ENCODE measurements around the gene RDM1.

The RDM1 gene

DNA sequence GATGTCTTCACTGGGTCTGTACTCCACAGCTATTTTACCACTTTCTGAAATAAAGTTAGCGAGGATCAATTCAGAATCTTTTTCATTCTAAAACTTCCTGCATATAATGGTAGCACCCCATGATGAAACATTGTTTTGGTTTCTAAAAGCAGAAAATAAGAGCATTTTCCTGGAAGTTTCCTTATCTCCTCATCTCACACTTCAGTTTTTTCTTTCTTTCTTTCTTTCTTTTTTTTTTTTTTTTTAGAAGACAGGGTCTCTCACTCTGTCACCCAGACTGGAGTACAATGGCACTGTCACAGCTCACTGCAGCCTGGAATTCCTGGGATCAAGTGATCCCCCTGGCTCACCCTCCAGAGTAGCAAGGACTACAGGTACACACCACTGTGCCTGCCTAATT lies 10.3 kb downstream of the RDM1 start:
- H3K27ac ChIP-seq (ENCODE audit: low read depth, low read length), result no peak overlapping the region
- H3K27me3 ChIP-seq (ENCODE audit: control insufficient read depth, insufficient read depth, low read length), result no peaks in the 10 kb centered on the region
- H3K4me1 ChIP-seq (ENCODE audit: control insufficient read depth, insufficient read depth, low read length), result no peaks in the 10 kb centered on the region
- H3K4me3 ChIP-seq (ENCODE audit: low read length), result no peak overlapping the region
- H3K36me3 ChIP-seq (ENCODE audit: control insufficient read depth, insufficient read depth, low read length), result no peaks in the 10 kb centered on the region
- no peak overlapping the region for H3K9ac ChIP-seq (ENCODE audit: low read length)

DNA sequence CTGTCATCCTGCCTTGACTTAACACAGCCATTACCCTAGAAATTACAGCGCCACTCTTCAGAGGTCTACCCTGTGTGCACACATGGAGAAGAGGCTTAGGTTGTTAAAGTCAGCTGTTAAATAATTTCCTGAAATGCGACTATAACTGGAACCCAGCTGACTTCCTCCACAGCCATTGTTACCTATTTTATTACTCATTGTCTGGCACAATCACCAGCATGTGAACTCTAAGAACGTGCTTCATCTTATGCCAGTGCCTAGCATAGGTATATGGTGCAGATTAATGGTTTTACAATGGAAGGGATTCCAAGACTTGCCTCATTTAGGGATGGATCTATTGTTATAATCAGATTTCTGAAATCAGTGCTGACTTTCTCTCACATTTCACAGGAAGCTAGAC lies 11.9 kb downstream of the RDM1 start:
- Histone ChIP-seq H3K4me1 (ENCODE audit: control insufficient read depth, insufficient read depth, low read length) (no peaks in the 10 kb centered on the region), H3K4me3 (ENCODE audit: low read length) (no peak overlapping the region), H3K27me3 (ENCODE audit: control insufficient read depth, insufficient read depth, low read length) (no peaks in the 10 kb centered on the region), H3K27ac (ENCODE audit: low read depth, low read length) (no peak overlapping the region), H3K9ac (ENCODE audit: low read length) (no peak overlapping the region), H3K36me3 (ENCODE audit: control insufficient read depth, insufficient read depth, low read length) (no peaks in the 10 kb centered on the region)

DNA sequence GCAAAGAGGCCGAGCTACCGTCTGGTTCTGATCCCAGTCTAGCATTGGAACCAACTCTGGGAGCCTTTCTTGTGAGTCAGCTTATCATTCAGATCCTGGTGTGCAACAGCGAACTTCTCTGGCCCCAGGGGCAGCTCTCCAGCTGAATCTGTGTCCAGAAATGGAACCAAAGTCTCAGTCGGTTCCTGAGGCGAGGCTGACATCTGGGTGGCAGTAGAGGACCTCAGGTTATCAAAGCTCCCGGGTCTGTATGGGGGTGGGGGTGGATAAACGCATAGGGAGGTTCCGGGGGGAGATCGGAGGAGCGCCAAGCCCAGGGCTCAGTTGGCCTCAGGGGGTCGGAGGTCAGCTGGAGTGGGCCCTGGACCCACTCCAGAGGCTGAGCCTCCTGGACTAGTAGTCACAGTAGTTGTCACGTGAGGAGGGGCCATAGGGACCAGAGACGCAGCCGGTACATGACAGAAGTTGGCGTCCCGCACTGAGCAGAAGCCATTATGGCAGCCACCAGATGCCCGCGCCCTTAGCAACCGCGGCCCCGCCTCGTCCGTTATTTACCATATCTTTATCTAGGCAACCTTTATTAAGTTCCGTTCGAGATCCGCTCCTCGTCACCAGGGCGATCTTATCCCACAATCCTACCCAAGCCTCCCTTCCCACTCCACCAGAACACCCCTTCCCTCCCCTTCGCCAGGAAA lies 12.9 kb downstream of the RDM1 start:
- no peak overlapping the region for H3K4me3 ChIP-seq (ENCODE audit: low read length)
- no peak overlapping the region for H3K9ac ChIP-seq (ENCODE audit: low read length)
- H3K36me3 ChIP-seq (ENCODE audit: control insufficient read depth, insufficient read depth, low read length), result no peaks in the 10 kb centered on the region
- no peaks in the 10 kb centered on the region for H3K27me3 ChIP-seq (ENCODE audit: control insufficient read depth, insufficient read depth, low read length)
- no peaks in the 10 kb centered on the region for H3K4me1 ChIP-seq (ENCODE audit: control insufficient read depth, insufficient read depth, low read length)
- no peak overlapping the region for H3K27ac ChIP-seq (ENCODE audit: low read depth, low read length)

DNA sequence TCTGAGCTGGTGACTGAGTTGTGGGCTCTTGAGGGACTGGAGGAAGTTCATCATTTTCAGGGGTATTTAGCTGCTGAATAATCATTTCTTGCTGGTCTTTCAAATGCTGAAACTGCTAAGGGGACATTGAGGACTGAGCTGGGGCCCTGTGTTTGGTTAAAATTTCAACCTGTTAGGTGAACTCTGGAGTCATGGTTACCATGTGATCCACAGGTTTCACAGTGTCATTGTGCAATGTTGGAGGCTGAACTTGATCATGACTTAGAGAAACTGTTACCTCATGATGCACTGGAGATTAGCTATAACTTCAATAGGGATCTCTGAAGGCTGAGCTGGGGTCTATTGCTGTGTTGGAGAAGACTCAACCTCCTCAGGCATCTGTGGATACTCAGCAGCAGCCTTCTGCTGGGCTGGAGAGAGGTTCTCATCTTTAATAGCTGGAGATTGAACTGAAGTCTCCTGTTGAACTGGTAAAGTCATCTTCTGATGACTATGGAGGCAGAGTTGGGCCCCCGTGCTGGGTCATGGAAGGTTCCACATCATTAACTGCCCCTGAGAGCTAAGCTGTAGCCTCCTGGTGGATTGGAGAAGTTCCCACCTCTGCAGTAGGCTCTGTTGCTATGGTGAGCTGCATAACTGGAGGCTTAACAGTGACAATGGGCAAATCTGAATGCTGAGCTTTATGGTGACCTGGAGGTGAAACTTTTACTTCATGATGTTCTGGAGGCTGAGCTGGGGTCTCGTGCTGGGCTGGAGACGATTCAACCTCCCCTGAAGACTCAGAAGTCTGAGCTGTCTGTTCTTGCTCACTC lies 15.2 kb downstream of the RDM1 start:
- Histone ChIP-seq H3K4me1 (ENCODE audit: control insufficient read depth, insufficient read depth, low read length) (no peaks in the 10 kb centered on the region), H3K27ac (ENCODE audit: low read depth, low read length) (no peak overlapping the region), H3K36me3 (ENCODE audit: control insufficient read depth, insufficient read depth, low read length) (no peaks in the 10 kb centered on the region), H3K9ac (ENCODE audit: low read length) (no peak overlapping the region), H3K27me3 (ENCODE audit: control insufficient read depth, insufficient read depth, low read length) (no peaks in the 10 kb centered on the region), H3K4me3 (ENCODE audit: low read length) (no peak overlapping the region)

DNA sequence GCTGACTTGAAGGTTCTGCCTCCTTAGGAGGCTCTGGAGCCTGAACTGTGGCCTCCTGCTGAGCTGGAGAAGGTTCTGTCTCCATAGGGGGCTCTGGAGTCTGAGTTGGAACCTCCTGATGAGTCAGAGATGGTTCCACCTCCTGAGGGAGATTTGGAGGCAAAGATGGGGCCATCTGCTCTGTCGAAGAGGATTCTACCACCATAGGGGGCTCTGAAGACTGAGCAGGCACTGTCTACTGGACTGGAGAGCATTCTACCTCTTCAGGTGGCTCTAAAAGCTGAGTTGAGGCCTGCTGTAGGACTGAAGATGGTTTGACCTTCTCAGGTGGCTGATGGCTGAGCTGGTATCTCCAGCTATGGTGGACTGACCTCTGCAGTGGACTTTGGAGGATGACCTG lies 16.2 kb downstream of the RDM1 start:
- Histone ChIP-seq H3K4me3 (ENCODE audit: low read length) (no peak overlapping the region), H3K36me3 (ENCODE audit: control insufficient read depth, insufficient read depth, low read length) (no peaks in the 10 kb centered on the region), H3K9ac (ENCODE audit: low read length) (no peak overlapping the region), H3K27me3 (ENCODE audit: control insufficient read depth, insufficient read depth, low read length) (no peaks in the 10 kb centered on the region), H3K4me1 (ENCODE audit: control insufficient read depth, insufficient read depth, low read length) (no peaks in the 10 kb centered on the region), H3K27ac (ENCODE audit: low read depth, low read length) (no peak overlapping the region)

DNA sequence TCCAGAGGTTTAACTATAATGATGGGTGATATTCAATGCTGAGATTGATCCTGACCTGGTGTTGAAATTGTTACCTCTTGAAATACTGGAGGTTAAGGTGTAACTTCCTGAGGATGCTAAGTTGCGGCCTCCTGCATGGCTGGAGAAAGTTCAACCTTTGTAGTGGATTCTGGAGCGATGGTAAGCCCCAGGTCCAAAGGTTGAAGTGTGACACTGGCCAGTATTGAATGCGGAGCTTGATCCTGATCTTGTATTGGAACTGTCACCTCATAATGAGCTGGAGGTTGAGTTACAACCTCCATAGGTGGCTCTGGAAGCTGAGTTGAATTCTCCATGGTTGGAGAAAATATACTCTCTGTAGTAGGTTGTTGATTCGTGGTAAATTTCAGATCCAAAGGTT lies 17.0 kb downstream of the RDM1 start:
- no peaks in the 10 kb centered on the region for H3K36me3 ChIP-seq (ENCODE audit: control insufficient read depth, insufficient read depth, low read length)
- no peak overlapping the region for H3K9ac ChIP-seq (ENCODE audit: low read length)
- H3K4me3 ChIP-seq (ENCODE audit: low read length), result no peak overlapping the region
- H3K27ac ChIP-seq (ENCODE audit: low read depth, low read length), result no peak overlapping the region
- no peaks in the 10 kb centered on the region for H3K4me1 ChIP-seq (ENCODE audit: control insufficient read depth, insufficient read depth, low read length)
- no peaks in the 10 kb centered on the region for H3K27me3 ChIP-seq (ENCODE audit: control insufficient read depth, insufficient read depth, low read length)

DNA sequence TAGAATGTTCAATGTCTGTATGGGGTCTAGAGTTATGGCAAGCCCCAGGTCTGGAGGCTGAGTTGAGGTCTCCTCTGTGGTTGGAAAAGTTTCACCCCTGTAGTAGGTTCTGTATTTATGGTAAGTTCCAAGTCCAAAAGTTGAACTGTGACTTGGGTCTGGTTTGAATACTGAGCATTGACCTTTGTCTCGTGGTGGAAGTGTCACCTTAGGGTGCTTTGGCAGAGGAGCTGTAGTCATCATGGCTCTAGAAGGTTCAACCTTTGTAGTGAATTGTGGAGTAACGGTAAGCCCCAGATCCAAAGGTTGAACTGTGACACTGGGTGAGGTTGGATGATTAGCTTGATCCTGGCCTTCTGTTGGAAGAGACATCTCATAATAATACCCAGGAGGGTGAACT lies 17.6 kb downstream of the RDM1 start:
- Histone ChIP-seq H3K4me1 (ENCODE audit: control insufficient read depth, insufficient read depth, low read length) (no peaks in the 10 kb centered on the region), H3K4me3 (ENCODE audit: low read length) (no peak overlapping the region), H3K9ac (ENCODE audit: low read length) (no peak overlapping the region), H3K27me3 (ENCODE audit: control insufficient read depth, insufficient read depth, low read length) (no peaks in the 10 kb centered on the region), H3K27ac (ENCODE audit: low read depth, low read length) (no peak overlapping the region), H3K36me3 (ENCODE audit: control insufficient read depth, insufficient read depth, low read length) (no peaks in the 10 kb centered on the region)

DNA sequence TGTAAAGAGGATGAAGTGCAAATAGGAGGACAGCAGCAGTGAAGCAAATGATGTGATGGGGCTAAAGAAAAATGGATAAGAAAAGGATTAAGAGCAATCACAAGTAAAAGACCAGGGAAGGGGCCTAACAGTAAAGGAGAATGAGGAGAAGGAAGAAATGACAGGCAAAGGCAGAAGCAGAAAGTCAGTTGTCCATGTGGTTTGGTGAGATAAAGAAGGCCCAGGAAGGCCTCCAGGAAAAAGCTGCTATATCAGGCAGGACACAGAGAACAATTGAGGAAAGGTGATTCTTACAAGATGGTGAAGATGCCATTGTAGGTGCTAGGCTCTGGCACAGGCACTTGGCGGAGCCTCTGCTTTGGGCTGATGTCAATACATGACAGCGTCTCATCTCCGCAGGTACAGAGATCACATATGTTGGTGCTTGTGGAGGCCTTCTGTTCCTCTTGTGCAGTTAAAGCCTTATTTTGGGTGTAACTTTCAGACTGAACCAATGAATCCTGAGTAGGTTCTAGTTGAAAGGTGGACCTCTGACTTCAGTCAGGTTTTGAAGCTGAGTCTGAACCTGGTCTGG lies 18.1 kb downstream of the RDM1 start:
- Histone ChIP-seq H3K27me3 (ENCODE audit: control insufficient read depth, insufficient read depth, low read length) (no peaks in the 10 kb centered on the region), H3K4me3 (ENCODE audit: low read length) (no peak overlapping the region), H3K9ac (ENCODE audit: low read length) (no peak overlapping the region), H3K27ac (ENCODE audit: low read depth, low read length) (no peak overlapping the region), H3K36me3 (ENCODE audit: control insufficient read depth, insufficient read depth, low read length) (no peaks in the 10 kb centered on the region), H3K4me1 (ENCODE audit: control insufficient read depth, insufficient read depth, low read length) (no peaks in the 10 kb centered on the region)

DNA sequence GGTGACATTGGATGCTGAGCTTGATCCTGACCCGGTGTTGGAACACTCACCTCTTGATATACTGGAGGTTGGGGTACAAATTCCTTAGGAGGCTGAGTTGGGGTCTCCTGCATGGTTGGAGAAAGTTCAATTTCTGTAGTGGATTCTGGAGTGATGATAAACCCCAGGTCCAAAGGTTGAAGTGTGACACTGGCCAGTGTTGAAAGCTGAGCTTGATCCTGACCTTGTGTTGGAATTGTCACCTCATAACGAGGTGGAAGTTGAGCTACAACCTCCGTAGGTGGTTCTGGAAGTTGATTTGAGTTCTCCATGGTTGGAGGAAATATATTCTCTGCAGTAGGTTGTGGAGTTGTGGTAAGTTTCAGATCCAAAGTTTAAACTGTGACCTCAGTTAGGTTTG lies 21.2 kb downstream of the RDM1 start:
- H3K27ac ChIP-seq (ENCODE audit: low read depth, low read length), result no peak overlapping the region
- no peaks in the 10 kb centered on the region for H3K36me3 ChIP-seq (ENCODE audit: control insufficient read depth, insufficient read depth, low read length)
- H3K9ac ChIP-seq (ENCODE audit: low read length), result no peak overlapping the region
- no peaks in the 10 kb centered on the region for H3K4me1 ChIP-seq (ENCODE audit: control insufficient read depth, insufficient read depth, low read length)
- no peak overlapping the region for H3K4me3 ChIP-seq (ENCODE audit: low read length)
- no peaks in the 10 kb centered on the region for H3K27me3 ChIP-seq (ENCODE audit: control insufficient read depth, insufficient read depth, low read length)

DNA sequence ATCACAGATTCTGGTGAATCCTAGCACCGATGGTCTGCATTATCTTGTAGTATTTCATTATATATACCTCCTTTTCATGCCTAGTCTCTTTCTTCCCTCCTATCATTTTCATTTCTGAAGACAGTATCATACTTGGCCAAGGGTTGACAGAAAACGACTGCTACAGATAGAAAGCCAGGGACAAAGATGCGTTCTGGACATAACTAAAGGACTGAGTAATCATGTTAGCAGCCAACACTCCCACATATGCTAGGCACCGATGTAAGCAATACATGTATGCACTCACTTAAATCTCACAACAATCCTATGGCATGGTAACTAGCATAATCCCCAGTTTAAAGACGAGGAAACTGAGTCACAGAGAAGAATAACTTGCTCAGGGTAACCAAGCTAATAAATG lies 22.9 kb downstream of the RDM1 start:
- no peak overlapping the region for H3K4me3 ChIP-seq (ENCODE audit: low read length)
- H3K4me1 ChIP-seq (ENCODE audit: control insufficient read depth, insufficient read depth, low read length), result no peaks in the 10 kb centered on the region
- no peak overlapping the region for H3K9ac ChIP-seq (ENCODE audit: low read length)
- no peaks in the 10 kb centered on the region for H3K27me3 ChIP-seq (ENCODE audit: control insufficient read depth, insufficient read depth, low read length)
- H3K27ac ChIP-seq (ENCODE audit: low read depth, low read length), result no peak overlapping the region
- no peaks in the 10 kb centered on the region for H3K36me3 ChIP-seq (ENCODE audit: control insufficient read depth, insufficient read depth, low read length)

DNA sequence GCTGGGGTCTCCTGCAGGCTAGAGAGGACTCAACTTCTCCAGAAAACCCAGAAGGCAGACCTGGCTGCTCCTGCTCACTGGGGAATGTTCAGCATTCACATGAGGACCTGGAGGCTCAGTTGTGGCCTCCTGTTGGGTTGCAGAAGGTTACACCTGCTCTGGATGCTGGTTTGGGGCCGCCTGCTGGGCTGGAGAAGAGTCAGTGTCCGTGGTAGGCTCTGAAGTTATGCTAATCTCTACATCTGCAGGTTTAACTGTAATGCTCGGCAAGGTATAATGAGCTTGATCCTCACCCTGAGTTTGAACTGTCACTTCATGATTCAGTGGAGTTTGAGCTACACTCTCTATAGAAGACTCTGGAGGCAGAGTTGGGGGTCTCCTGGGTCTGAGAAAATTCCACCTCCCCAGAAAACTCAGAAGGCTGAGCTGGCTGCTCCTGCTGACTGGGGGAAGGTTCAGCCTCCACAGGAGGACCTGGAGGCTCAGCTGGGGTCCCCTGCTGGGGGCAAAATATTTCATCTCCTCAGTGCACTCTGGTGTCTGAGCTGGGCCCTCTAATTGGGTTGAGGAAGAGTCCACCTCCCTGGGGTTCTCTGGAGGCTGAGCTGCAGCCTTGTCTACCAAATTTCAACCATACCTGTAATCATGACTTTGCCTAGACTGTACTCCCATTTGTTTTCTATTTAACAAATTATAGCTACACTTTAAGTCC lies 23.5 kb downstream of the RDM1 start:
- no peak overlapping the region for H3K4me3 ChIP-seq (ENCODE audit: low read length)
- no peak overlapping the region for H3K9ac ChIP-seq (ENCODE audit: low read length)
- no peaks in the 10 kb centered on the region for H3K4me1 ChIP-seq (ENCODE audit: control insufficient read depth, insufficient read depth, low read length)
- H3K27ac ChIP-seq (ENCODE audit: low read depth, low read length), result no peak overlapping the region
- no peaks in the 10 kb centered on the region for H3K36me3 ChIP-seq (ENCODE audit: control insufficient read depth, insufficient read depth, low read length)
- H3K27me3 ChIP-seq (ENCODE audit: control insufficient read depth, insufficient read depth, low read length), result no peaks in the 10 kb centered on the region

DNA sequence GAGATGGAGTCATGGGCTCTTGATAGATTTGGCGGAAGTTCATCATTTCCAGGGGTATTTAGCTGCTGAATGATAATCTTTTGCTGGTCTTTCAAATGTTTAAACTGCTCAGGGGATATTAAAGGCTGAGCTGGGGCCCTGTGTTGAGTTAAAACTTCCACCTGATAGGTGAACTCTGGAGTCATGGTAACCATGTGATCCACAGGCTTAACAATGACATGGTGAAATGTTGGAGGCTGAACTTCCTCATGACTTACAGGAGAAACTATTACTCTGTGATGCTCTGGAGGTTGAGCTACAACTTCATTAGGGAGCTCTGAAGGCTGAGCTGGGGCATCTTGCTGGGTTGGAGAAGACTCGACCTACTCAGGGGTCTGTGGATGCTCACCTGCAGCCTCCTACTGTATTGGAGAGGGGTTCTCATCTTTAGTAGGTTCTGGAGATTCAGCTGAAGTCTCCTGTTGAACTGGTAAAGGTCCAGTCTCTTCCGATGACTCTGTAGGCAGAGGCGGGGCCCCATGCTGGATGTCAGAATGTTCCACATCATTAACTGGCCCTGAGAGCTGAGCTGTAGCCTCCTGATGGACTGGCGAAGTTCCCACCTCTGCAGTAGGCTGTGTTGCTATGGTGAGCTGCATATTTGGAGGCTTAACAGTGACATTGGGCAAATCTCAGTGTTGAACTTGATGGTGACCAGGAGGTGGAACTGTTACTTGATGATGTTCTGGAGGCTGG lies 24.2 kb downstream of the RDM1 start:
- Histone ChIP-seq H3K27ac (ENCODE audit: low read depth, low read length) (no peak overlapping the region), H3K27me3 (ENCODE audit: control insufficient read depth, insufficient read depth, low read length) (no peaks in the 10 kb centered on the region), H3K4me3 (ENCODE audit: low read length) (no peak overlapping the region)

More for the DNA sequence above, 24.2 kb downstream of the RDM1 start:
- H3K36me3 ChIP-seq (ENCODE audit: control insufficient read depth, insufficient read depth, low read length), result no peaks in the 10 kb centered on the region
- no peak overlapping the region for H3K9ac ChIP-seq (ENCODE audit: low read length)
- H3K4me1 ChIP-seq (ENCODE audit: control insufficient read depth, insufficient read depth, low read length), result no peaks in the 10 kb centered on the region
